ENCODE data around the gene GTF3C2. TPM values are rescaled to one million over a fixed set of nuclear protein-coding genes. Genes with fewer than 3 reads are reported as not detected.

GTF3C2 gene
- total and polyA plus RNA-seq, 10 of the 15 experiments (the other 5 are each of a cell fraction or from before 2014, with no cell fraction given) = 45.9 to 105 (median 80.3) TPM

DNA sequence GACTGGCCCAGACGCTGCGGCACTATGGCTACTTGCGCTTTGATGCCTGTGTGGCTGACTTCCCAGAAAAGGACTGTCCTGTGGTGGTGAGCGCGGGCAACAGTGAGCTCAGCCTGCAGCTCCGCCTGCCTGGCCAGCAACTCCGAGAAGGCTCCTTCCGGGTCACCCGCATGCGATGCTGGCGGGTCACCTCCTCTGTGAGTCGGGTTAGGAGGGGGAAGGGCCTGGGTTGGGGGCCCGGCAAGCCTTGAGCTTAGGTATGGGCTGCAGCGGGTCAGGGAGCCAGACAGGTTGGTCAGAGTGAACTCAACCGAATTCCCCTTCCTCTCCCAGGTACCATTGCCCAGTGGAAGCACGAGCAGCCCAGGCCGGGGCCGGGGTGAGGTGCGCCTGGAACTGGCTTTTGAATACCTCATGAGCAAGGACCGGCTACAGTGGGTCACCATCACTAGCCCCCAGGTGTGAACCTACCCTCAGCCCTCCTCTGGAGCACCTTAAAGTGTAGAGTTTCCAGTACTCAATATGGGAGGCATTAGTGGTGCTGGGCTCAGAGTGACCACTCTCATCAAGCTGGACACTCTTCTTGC is 19.0 kb upstream of the GTF3C2 start (continued):
- TF ChIP-seq, protein P1, sequence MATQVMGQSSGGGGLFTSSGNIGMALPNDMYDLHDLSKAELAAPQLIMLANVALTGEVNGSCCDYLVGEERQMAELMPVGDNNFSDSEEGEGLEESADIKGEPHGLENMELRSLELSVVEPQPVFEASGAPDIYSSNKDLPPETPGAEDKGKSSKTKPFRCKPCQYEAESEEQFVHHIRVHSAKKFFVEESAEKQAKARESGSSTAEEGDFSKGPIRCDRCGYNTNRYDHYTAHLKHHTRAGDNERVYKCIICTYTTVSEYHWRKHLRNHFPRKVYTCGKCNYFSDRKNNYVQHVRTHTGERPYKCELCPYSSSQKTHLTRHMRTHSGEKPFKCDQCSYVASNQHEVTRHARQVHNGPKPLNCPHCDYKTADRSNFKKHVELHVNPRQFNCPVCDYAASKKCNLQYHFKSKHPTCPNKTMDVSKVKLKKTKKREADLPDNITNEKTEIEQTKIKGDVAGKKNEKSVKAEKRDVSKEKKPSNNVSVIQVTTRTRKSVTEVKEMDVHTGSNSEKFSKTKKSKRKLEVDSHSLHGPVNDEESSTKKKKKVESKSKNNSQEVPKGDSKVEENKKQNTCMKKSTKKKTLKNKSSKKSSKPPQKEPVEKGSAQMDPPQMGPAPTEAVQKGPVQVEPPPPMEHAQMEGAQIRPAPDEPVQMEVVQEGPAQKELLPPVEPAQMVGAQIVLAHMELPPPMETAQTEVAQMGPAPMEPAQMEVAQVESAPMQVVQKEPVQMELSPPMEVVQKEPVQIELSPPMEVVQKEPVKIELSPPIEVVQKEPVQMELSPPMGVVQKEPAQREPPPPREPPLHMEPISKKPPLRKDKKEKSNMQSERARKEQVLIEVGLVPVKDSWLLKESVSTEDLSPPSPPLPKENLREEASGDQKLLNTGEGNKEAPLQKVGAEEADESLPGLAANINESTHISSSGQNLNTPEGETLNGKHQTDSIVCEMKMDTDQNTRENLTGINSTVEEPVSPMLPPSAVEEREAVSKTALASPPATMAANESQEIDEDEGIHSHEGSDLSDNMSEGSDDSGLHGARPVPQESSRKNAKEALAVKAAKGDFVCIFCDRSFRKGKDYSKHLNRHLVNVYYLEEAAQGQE (IDR thresholded peaks at IDR 0.05; ENCODE audit: low read depth, low read length) = no peak

DNA sequence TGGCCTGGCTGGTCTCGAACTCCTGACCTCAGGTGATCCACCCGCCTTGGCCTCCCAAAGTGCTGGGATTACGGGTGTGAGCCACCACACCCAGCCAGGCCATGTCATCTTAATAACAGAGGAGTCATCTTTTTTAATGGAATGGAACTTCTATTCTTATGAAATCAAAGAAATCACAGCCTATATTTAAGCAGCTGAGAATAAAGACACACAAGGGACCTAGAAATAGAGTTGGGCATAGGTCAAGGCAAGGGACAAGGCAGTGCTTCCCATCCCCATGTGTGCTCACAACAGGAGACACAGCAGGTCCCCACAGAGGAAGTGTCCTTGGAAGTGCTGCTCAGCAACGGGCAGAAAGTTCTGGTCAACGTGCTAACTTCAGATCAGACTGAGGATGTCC is 17.0 kb upstream of the GTF3C2 start:
- Histone ChIP-seq H4K20me1 (ENCODE audit: control insufficient read depth, insufficient read depth) (no peaks in the 10 kb centered on the region; the same call in 1 of the 2 replicates), H2AFZ (ENCODE audit: control insufficient read depth, low read depth, low read length) (no peak overlapping the region), H3K36me3 (ENCODE audit: control insufficient read depth in 2 of 2, insufficient read depth in 2 of 2, low read length in 1 of 2) (peaks cover 28 to 31% of the 10 kb centered on the region in 2 experiments), H3K4me1 (ENCODE audit: control insufficient read depth, insufficient read depth, low read length) (peaks cover 4% of the 10 kb centered on the region; the same call in 1 of the 2 replicates), H3K9ac (ENCODE audit: control insufficient read depth, insufficient read depth, low read length) (no peak overlapping the region), H3K4me3 (no peak overlapping the region), H3K79me2 (ENCODE audit: control insufficient read depth, insufficient read depth, low read length) (peaks cover 42% of the 10 kb centered on the region), H3K9me3 (replicated peaks; ENCODE audit: control insufficient read depth, insufficient read depth, low read length) (no peaks in the 10 kb centered on the region), H3K4me2 (ENCODE audit: control insufficient read depth, insufficient read depth) (no peak overlapping the region), H3K27me3 (replicated peaks in 1 of 2; ENCODE audit: control insufficient read depth in 2 of 2, insufficient read depth in 2 of 2, low read length in 1 of 2) (no peaks in the 10 kb centered on the region), H3K27ac (ENCODE audit: control insufficient read depth, insufficient read depth) (no peak overlapping the region)
- BruUV-seq (replicated peaks) = no TSS peak
- RAD21 ChIA-PET (ENCODE audit: unreplicated experiment) = no interaction called here
- TF ChIP-seq GABPA (IDR thresholded peaks at IDR 0.05; ENCODE audit: low read depth) = no peak
- no peak for TF ChIP-seq MXI1 (IDR thresholded peaks at IDR 0.05; ENCODE audit: low read depth, low read length)
- no peak for TF ChIP-seq PBX3 (IDR thresholded peaks at IDR 0.05; ENCODE audit: insufficient replicate concordance, low read depth, low read length)
- no peak for TF ChIP-seq RFX5 (IDR thresholded peaks at IDR 0.05; ENCODE audit: low read depth, low read length)
- TF ChIP-seq, protein P2, sequence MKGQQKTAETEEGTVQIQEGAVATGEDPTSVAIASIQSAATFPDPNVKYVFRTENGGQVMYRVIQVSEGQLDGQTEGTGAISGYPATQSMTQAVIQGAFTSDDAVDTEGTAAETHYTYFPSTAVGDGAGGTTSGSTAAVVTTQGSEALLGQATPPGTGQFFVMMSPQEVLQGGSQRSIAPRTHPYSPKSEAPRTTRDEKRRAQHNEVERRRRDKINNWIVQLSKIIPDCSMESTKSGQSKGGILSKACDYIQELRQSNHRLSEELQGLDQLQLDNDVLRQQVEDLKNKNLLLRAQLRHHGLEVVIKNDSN (IDR thresholded peaks at IDR 0.05; ENCODE audit: borderline replicate concordance, extremely low read length, insufficient read depth, low read depth, low read length) = no peak
- no peak for TF ChIP-seq EED (IDR thresholded peaks at IDR 0.05; ENCODE audit: low read depth)
- TF ChIP-seq MTA3 (IDR thresholded peaks at IDR 0.05; ENCODE audit: borderline replicate concordance, low read length) = no peak
- TF ChIP-seq CEBPZ (IDR thresholded peaks at IDR 0.05; ENCODE audit: low read depth, low read length) = no peak
- TF ChIP-seq RAD21 (IDR thresholded peaks at IDR 0.05; ENCODE audit: insufficient read depth, low read depth, low read length) = no peak
- FAIRE-seq = no peak
- WGBS (ENCODE audit: insufficient coverage, insufficient replicate concordance, low lambda C conversion rate, missing lambda C conversion rate) = 93% methylated on average over 5 of the region's 5 CpGs
- SMC1A ChIA-PET (ENCODE audit: uncharacterized antibody, unreplicated experiment) = interaction anchor here (1.0 kb wide), 1 partner anchor 29 kb away, joined by 3 read pairs; no protein-coding TSS in a partner anchor
- no peak for ATAC-seq
- CTCF ChIA-PET = no interaction called here
- no peak for DNase-seq (ENCODE audit: low read depth, low spot score)
- in situ Hi-C loops (cut with MboI) (no loop called here), intact Hi-C loops (cut with micrococcal nuclease; ENCODE audit: unreplicated experiment) (loop anchor here (5.0 kb wide), 1 partner anchor 34 kb away; the partner anchor contains the start of gene PPM1G)
- POLR2A ChIA-PET = interaction anchor here (1.3 kb wide), 1 partner anchor 17 kb away, joined by 3 read pairs; the partner anchor contains the start of gene GTF3C2

All from GM12878 (cell line).